Activated naive CD4-positive, alpha-beta T cell treated with anti-CD3 and anti-CD28 coated beads, Interleukin-2, amount 50 U/mL, for 24 hours (primary cell): ENCODE results near the gene SEMA4D.
A peak's percentile ranks its signal among the peaks of the same experiment; 100 is the strongest.

ENCODE experiments used
- H3K27ac Mint-ChIP-seq: one replicate; pipeline ENCODE4 v1.8.0; 2021; ENCODE audit warnings: mild to moderate bottlenecking, mixed read lengths
- H3K27me3 Mint-ChIP-seq: one replicate; pipeline ENCODE4 v1.8.0; 2021; ENCODE audit warnings: mixed read lengths
- H3K36me3 Mint-ChIP-seq: one replicate; pipeline ENCODE4 v1.8.0; 2021; ENCODE audit warnings: mixed read lengths
- H3K4me1 Mint-ChIP-seq: one replicate; pipeline ENCODE4 v1.8.0; 2021; ENCODE audit warnings: mixed read lengths
- H3K4me3 Mint-ChIP-seq: one replicate; pipeline ENCODE4 v1.8.0; 2021; ENCODE audit warnings: mild to moderate bottlenecking, mixed read lengths
- H3K9me3 Mint-ChIP-seq: one replicate; pipeline ENCODE4 v1.8.0; 2021; ENCODE audit warnings: mixed read lengths

Gene SEMA4D

GRCh38 chr9:89497978-89498851 lies at the start of gene SEMA4D:
Gene SEMA4D (minus strand): TSS chr9:89498113. CDS start chr9:89405456, 92,657 bp downstream.
- H3K9me3 Mint-ChIP-seq, result no peaks in the 10 kb centered on the region
- peaks cover 2% of the 10 kb centered on the region for H3K36me3 Mint-ChIP-seq
- peaks cover 84% of the 10 kb centered on the region for H3K4me1 Mint-ChIP-seq
- H3K4me3 Mint-ChIP-seq, result peak within 1 kb of the TSS; percentile 94
- no peaks in the 10 kb centered on the region for H3K27me3 Mint-ChIP-seq
- peak within 1 kb of the TSS; percentile 90 for H3K27ac Mint-ChIP-seq

DNA sequence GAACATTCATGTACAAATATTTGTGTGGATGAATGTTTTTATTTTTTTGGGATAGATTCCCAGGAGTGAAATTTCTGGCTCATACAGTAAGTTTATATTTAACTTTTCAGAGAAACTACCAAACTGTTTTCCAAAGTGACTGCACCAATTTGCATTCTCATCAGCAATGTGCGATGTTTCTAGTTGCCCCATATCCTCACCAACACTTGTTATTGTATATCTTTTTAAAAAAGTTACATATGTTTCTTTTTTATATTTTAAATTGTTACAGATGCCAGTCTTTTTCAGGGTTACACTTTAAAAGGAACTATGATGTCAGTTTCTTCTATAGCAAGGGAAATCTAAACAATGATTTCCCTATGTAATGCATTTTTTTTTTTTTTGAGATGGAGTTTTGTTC lies 49.1 kb upstream of the SEMA4D start:
- Mint-ChIP-seq H3K4me3 (no peak overlapping the region), H3K27ac (no peak overlapping the region)

DNA sequence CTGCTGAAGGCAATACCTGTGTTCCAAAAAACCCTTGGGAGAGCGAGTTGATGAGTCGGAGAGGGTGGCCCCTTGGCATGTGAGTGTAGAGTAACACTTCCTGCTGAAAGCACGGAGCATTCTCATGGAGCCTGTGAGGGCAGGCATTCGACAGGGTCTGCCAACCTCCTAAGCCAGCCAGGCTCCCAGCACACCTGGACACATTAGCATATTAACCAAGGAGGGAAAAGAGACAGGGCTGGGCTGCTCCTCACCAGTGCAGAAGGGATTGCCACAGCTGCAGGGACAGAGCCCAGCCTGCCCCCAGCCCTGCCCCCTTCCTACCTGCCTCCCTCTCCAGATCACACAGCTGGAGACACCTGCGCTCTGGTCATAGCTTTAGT lies 46.4 kb upstream of the SEMA4D start:
- no peak overlapping the region for H3K27ac Mint-ChIP-seq
- peaks cover 9% of the 10 kb centered on the region for H3K36me3 Mint-ChIP-seq
- no peak overlapping the region for H3K4me3 Mint-ChIP-seq
- H3K9me3 Mint-ChIP-seq, result peaks cover 4% of the 10 kb centered on the region
- no peaks in the 10 kb centered on the region for H3K27me3 Mint-ChIP-seq
- peaks cover 70% of the 10 kb centered on the region for H3K4me1 Mint-ChIP-seq

More for the DNA sequence above, 49.1 kb upstream of the SEMA4D start:
- Mint-ChIP-seq H3K4me1 (peaks cover 55% of the 10 kb centered on the region), H3K36me3 (peaks cover 9% of the 10 kb centered on the region), H3K9me3 (peaks cover 4% of the 10 kb centered on the region), H3K27me3 (no peaks in the 10 kb centered on the region)

DNA sequence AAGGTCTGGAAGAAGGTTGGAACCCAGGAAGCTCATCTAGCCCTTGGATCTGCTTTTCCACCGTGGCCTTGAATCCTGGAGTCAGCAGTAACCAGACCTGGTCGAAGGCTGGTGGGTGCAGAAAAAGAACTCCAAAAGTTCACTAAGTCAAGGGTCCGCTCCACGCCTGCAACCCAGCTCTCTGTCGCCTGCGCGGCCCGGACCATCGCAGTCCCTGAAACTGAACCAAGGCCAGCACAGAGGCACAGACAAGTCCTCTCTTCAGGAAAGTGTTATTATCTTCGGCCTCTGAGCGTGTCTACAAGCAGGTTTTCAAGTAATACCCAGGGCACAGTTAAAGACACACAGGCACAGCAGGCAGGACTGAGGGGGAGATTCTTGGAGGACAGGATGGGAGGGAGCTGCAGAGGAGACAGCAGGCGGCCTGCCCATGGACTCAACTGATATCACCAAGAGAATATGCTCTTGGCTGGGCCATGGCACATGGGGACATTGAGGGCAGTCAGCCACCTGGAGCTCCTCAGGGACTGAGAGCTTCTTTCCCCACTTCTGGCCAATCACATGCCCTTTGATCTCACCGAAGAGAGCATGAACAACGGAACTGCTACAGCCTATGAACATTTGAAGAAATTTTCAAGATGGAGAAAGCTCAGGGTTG lies 45.8 kb upstream of the SEMA4D start:
- no peaks in the 10 kb centered on the region for H3K27me3 Mint-ChIP-seq
- no peak overlapping the region for H3K27ac Mint-ChIP-seq
- peaks cover 70% of the 10 kb centered on the region for H3K4me1 Mint-ChIP-seq
- peaks cover 4% of the 10 kb centered on the region for H3K9me3 Mint-ChIP-seq
- no peak overlapping the region for H3K4me3 Mint-ChIP-seq
- peaks cover 9% of the 10 kb centered on the region for H3K36me3 Mint-ChIP-seq

- Mint-ChIP-seq H3K36me3 (peaks cover 9% of the 10 kb centered on the region), H3K4me3 (no peak overlapping the region), H3K27me3 (no peaks in the 10 kb centered on the region), H3K9me3 (peaks cover 4% of the 10 kb centered on the region), H3K4me1 (peaks cover 70% of the 10 kb centered on the region), H3K27ac (no peak overlapping the region)
These were observed 45.2 kb upstream of the SEMA4D start for GRCh38 chr9:89543111-89543510.

- Mint-ChIP-seq H3K4me3 (no peak overlapping the region), H3K27ac (peak overlapping the region; percentile 59)
These were observed 44.6 kb upstream of the SEMA4D start for GRCh38 chr9:89542401-89543021.

DNA sequence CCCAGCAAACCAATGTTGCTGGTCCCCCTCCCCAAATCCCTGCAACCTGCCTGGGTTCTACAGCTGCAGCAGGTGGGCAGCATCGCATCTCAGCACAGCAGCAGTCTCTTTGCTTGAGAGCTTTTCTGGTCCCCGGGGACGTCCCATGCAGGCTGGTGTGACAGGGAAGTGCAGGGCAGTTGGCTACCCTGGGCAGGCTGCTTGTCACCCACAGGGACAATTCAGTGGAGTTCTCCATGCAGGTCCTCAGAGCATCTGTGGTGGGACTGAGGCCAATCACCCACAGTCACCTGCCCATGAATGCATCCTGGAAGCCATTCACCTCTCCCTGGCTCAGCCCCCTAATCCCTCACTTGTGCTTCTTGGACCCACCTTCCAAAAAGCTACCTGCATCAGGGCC lies 43.9 kb upstream of the SEMA4D start:
- Mint-ChIP-seq H3K27ac (peak overlapping the region; percentile 59), H3K4me3 (no peak overlapping the region), H3K4me1 (peaks cover 81% of the 10 kb centered on the region), H3K36me3 (peaks cover 9% of the 10 kb centered on the region), H3K27me3 (no peaks in the 10 kb centered on the region), H3K9me3 (peaks cover 4% of the 10 kb centered on the region)

More at GRCh38 chr9:89542401-89543021, 44.6 kb upstream of the SEMA4D start:
- Mint-ChIP-seq H3K4me1 (peaks cover 74% of the 10 kb centered on the region), H3K27me3 (no peaks in the 10 kb centered on the region), H3K9me3 (peaks cover 4% of the 10 kb centered on the region), H3K36me3 (peaks cover 9% of the 10 kb centered on the region)

DNA sequence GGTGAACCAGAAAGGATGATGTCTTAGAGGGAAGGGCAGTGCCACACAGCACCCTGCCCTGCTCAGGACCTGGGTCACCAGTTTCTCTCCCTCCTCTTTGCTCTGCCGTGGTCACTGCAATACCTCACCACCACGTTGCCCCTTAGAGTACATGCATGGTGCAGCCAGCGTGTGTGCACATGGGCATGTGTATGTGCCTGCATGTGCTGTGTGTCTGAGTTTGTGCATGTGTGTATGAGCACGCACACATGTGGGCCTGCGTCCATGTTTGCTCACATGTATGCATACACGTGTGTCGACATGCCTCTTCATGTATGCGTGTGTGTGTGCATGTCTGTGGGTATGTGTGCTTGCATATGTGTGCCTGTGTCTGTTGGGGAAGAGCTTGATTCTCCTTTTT lies 41.5 kb upstream of the SEMA4D start:
- H3K27ac Mint-ChIP-seq, result peak overlapping the region; percentile 84
- H3K36me3 Mint-ChIP-seq, result no peaks in the 10 kb centered on the region
- peaks cover 91% of the 10 kb centered on the region for H3K4me1 Mint-ChIP-seq
- no peaks in the 10 kb centered on the region for H3K9me3 Mint-ChIP-seq
- H3K27me3 Mint-ChIP-seq, result no peaks in the 10 kb centered on the region
- H3K4me3 Mint-ChIP-seq, result no peak overlapping the region

- H3K27me3 Mint-ChIP-seq, result no peaks in the 10 kb centered on the region
- H3K9me3 Mint-ChIP-seq, result no peaks in the 10 kb centered on the region
- peaks cover 91% of the 10 kb centered on the region for H3K4me1 Mint-ChIP-seq
- peak overlapping the region; percentile 70 for H3K27ac Mint-ChIP-seq
- H3K36me3 Mint-ChIP-seq, result no peaks in the 10 kb centered on the region
- peak overlapping the region; percentile 15 for H3K4me3 Mint-ChIP-seq
These were observed 41.0 kb upstream of the SEMA4D start for GRCh38 chr9:89538871-89539270.

GRCh38 chr9:89537166-89537565 lies 39.3 kb upstream of the SEMA4D start:
- peak overlapping the region; percentile 80 for H3K27ac Mint-ChIP-seq

DNA sequence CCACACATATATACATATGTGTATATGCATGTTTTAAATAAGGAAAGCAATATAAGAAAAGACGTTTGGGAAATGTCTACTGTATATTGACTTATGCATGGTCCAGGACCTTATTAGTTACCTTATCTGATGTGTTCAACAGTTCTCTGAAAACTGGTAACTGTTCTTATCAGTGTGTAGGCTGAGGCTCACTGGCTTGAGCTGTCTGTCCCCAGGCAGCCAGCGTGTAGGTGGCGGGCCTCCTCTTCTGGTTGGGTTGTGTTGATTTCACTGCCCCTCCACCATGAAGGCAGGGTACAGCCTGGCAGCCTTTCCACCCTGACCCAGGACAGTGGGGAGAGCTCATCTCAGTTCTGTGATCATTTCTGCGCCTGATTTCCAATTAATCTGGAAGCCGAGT lies 38.7 kb upstream of the SEMA4D start:
- H3K4me3 Mint-ChIP-seq, result peak overlapping the region; percentile 60
- H3K27ac Mint-ChIP-seq, result peak overlapping the region; percentile 80
- H3K36me3 Mint-ChIP-seq, result no peaks in the 10 kb centered on the region
- no peaks in the 10 kb centered on the region for H3K27me3 Mint-ChIP-seq
- H3K9me3 Mint-ChIP-seq, result no peaks in the 10 kb centered on the region
- peaks cover 94% of the 10 kb centered on the region for H3K4me1 Mint-ChIP-seq

More at GRCh38 chr9:89537166-89537565, 39.3 kb upstream of the SEMA4D start:
- no peaks in the 10 kb centered on the region for H3K36me3 Mint-ChIP-seq
- H3K4me3 Mint-ChIP-seq, result no peak overlapping the region
- peaks cover 94% of the 10 kb centered on the region for H3K4me1 Mint-ChIP-seq
- H3K27me3 Mint-ChIP-seq, result no peaks in the 10 kb centered on the region
- H3K9me3 Mint-ChIP-seq, result no peaks in the 10 kb centered on the region

DNA sequence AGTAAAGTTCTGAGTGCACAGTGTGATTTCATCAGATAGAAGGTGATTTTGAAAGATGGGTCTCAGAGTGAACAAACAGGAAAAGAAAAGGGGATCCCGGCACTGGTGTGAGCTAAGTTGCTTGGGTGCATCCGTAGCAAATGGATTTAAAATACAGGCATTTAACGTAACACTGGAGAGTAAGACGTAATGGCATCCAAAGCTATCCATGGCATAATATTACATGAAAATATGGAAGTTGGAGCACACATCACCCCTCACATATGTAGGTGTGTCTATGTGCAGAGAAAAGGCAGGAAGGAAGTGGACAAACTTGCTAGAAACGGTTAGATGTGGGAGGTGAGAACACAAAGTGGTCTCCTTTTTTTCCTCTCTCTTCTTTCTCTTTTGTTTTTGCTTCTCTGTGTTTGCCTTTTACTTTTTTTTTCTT lies 38.2 kb upstream of the SEMA4D start:
- H3K4me3 Mint-ChIP-seq, result peak overlapping the region; percentile 84
- H3K36me3 Mint-ChIP-seq, result no peaks in the 10 kb centered on the region
- H3K27ac Mint-ChIP-seq, result peak overlapping the region; percentile 91
- no peaks in the 10 kb centered on the region for H3K9me3 Mint-ChIP-seq
- no peaks in the 10 kb centered on the region for H3K27me3 Mint-ChIP-seq
- H3K4me1 Mint-ChIP-seq, result peaks cover 94% of the 10 kb centered on the region

GRCh38 chr9:89535461-89535860 lies 37.5 kb upstream of the SEMA4D start:
- H3K4me1 Mint-ChIP-seq, result peaks cover 97% of the 10 kb centered on the region
- peak overlapping the region; percentile 91 for H3K27ac Mint-ChIP-seq
- H3K9me3 Mint-ChIP-seq, result no peaks in the 10 kb centered on the region
- no peaks in the 10 kb centered on the region for H3K27me3 Mint-ChIP-seq
- no peaks in the 10 kb centered on the region for H3K36me3 Mint-ChIP-seq
- peak overlapping the region; percentile 84 for H3K4me3 Mint-ChIP-seq

GRCh38 chr9:89534515-89535287 lies 36.8 kb upstream of the SEMA4D start:
- H3K9me3 Mint-ChIP-seq, result no peaks in the 10 kb centered on the region
- no peaks in the 10 kb centered on the region for H3K27me3 Mint-ChIP-seq
- no peaks in the 10 kb centered on the region for H3K36me3 Mint-ChIP-seq
- peak overlapping the region; percentile 87 for H3K27ac Mint-ChIP-seq
- peak overlapping the region; percentile 19 for H3K4me3 Mint-ChIP-seq
- peaks cover 99% of the 10 kb centered on the region for H3K4me1 Mint-ChIP-seq
